Psoas muscle (tissue), 8 donors: ENCODE measurements around the gene PRPF19. TPM values are rescaled to one million over a fixed set of nuclear protein-coding genes. Genes with fewer than 3 reads are reported as not detected.

Experiments used
- ATAC-seq, 4 donors: fragments of 200-7000 bp; cut with Tn5 transposase; one replicate each; pipeline ENCODE4 v1.9.1; 2020; ENCODE audit warnings: moderate library complexity in 3 of 4, mild to moderate bottlenecking in 2 of 4
- DNase-seq, 2 donors: peaks; one replicate each; pipeline ENCODE4 v3.0.0-alpha.2; 2020
- H3K27ac ChIP-seq: fragments of 200-600 bp; one replicate; pipeline ENCODE4 v1.8.0; 2022
- H3K27me3 ChIP-seq, 3 donors: fragments of 200-600 bp in 1 of 3; one replicate each; pipeline versions ENCODE4 v1.6.1 to v1.8.0; 2013 to 2022; ENCODE audit warnings: low read length in 2 of 3, mild to moderate bottlenecking in 2 of 3, moderate library complexity in 1 of 3; ENCODE audit not compliant: insufficient read depth in 3 of 3
- H3K36me3 ChIP-seq, 2 donors: fragments of 200-600 bp in 1 of 2; one replicate each; pipeline versions ENCODE4 v1.6.1 to v1.8.0; 2013 to 2022; ENCODE audit warnings: low read depth in 1 of 2, mild to moderate bottlenecking in 1 of 2, moderate library complexity in 1 of 2; ENCODE audit not compliant: insufficient read depth in 1 of 2
- H3K4me1 ChIP-seq: fragments of 200-600 bp; one replicate; pipeline ENCODE4 v1.8.0; 2022
- H3K4me3 ChIP-seq: fragments of 200-600 bp; one replicate; pipeline ENCODE4 v1.8.0; 2022; ENCODE audit warnings: mild to moderate bottlenecking
- H3K9me3 ChIP-seq: fragments of 200-600 bp; one replicate; pipeline ENCODE4 v1.8.0; 2022
- CTCF ChIP-seq: fragments of 200-600 bp; IDR thresholded peaks from one replicate; pipeline ENCODE4 v1.8.0; 2022; ENCODE audit warnings: antibody characterized with exemption
- WGBS, 3 donors: extraction: QIAGEN DNeasy Blood & Tissue Kit; methylation state at CpG; one replicate each; pipeline versions ENCODE4 v1.1.6 to v1.1.7; 2013; 5-methylcytosine and 5-hydroxymethylcytosine counted together
- intact Hi-C, 2 donors: fragments of 100-400 bp; cut with DNase I; formaldehyde crosslinking; loops; one replicate each; pipeline versions ENCODE4 v1.11.0 to v1.14.2; 2022
- polyA plus RNA-seq, 3 donors: library from polyadenylated mRNA; stranded (reverse); fragments of 200-250 nt; gene quantifications; one replicate each; pipeline ENCODE4 v1.2.3, GENCODE V29; 2013
- total RNA-seq, 4 donors: library from RNA; stranded (reverse); fragmentation: NEBNext Ultra II Directional in 2 of 4; extraction: Animal tissue kit (Norgen Biotek cat#: 25700) in 2 of 4; gene quantifications; one replicate each; pipeline versions ENCODE4 v1.2.1 to v1.2.4, GENCODE V29; 2021 to 2023
- donor health status: healthy with polysubstance abuse.
- donor health status: DM: no; HTN: no; CAD: no; lungs with moderate emphysema.
- donor health status: Bipolar disorder and iron deficiency.
- donor health status: healthy.
- donor health status: DM: yes; HTN: yes; CAD: no.
- donor health status: DM: no; HTN: no; CAD: no.
- donor health status: DM: no; HTN: no; CAD: no.
- donor health status: DM: yes; HTN: yes; CAD: no.

The PRPF19 gene
- total and polyA plus RNA-seq, 7 donors = 45.7 to 109 (median 67.4) TPM

GRCh38 chr11:60899046-60899936 is 7.1 kb downstream of the PRPF19 start:
- peaks cover 23 to 94% of the 10 kb centered on the region in 2 donors for H3K36me3 ChIP-seq
- peak; percentile 96 for TF ChIP-seq CTCF
- H3K27me3 ChIP-seq = no peaks in the 10 kb centered on the region
- intact Hi-C loops = loop anchor here (1.0 to 5.0 kb wide), 3 partner anchors 67 to 122 kb away; no protein-coding TSS in a partner anchor
- WGBS, 3 donors = 59 to 63% (median 61%) methylated on average over 12 of the region's 12 CpGs
- no peaks in the 10 kb centered on the region for H3K9me3 ChIP-seq
- no peak overlapping the region for H3K4me3 ChIP-seq
- ATAC-seq (peak; percentile 87 to 95 (median 90)), DNase-seq (no peak)
- H3K4me1 ChIP-seq = peaks cover 3% of the 10 kb centered on the region
- H3K27ac ChIP-seq = peak overlapping the region; percentile 37

GRCh38 chr11:60897496-60897895 is 8.9 kb downstream of the PRPF19 start:
- H3K36me3 ChIP-seq = peaks cover 23 to 99% of the 10 kb centered on the region in 2 donors
- H3K27ac ChIP-seq = no peak overlapping the region
- no peaks in the 10 kb centered on the region for H3K9me3 ChIP-seq
- intact Hi-C loops = loop anchor here (5.0 kb wide), 2 partner anchors 65 to 120 kb away; no protein-coding TSS in a partner anchor
- no peak for TF ChIP-seq CTCF
- WGBS, 3 donors = 87 to 94% (median 92%) methylated on average over 4 of the region's 4 CpGs
- no peak overlapping the region for H3K4me3 ChIP-seq
- DNase-seq (no peak), ATAC-seq (no peak)
- H3K27me3 ChIP-seq = no peaks in the 10 kb centered on the region
- no peaks in the 10 kb centered on the region for H3K4me1 ChIP-seq

- no peak for ATAC-seq
- Histone ChIP-seq H3K9me3 (no peaks in the 10 kb centered on the region), H3K36me3 (peaks cover 16 to 97% of the 10 kb centered on the region in 2 donors), H3K4me3 (no peak overlapping the region), H3K27me3 (no peaks in the 10 kb centered on the region), H3K4me1 (no peaks in the 10 kb centered on the region), H3K27ac (no peak overlapping the region)
- no peak for TF ChIP-seq CTCF
- DNase-seq = no peak
- intact Hi-C loops = loop anchor here (5.0 kb wide), 2 partner anchors 63 to 118 kb away; no protein-coding TSS in a partner anchor
- WGBS, 3 donors = 87 to 90% (median 90%) methylated on average over 5 of the region's 5 CpGs
Observed at GRCh38 chr11:60895687-60896086, 10.7 kb downstream of the PRPF19 start.

- 79 to 94% (median 86%) methylated on average over 7 of the region's 7 CpGs for WGBS, 3 donors
- DNase-seq = no peak
- Histone ChIP-seq H3K27me3 (no peaks in the 10 kb centered on the region), H3K36me3 (peaks cover 3 to 77% of the 10 kb centered on the region in 2 donors), H3K4me3 (no peak overlapping the region), H3K27ac (no peak overlapping the region), H3K4me1 (no peaks in the 10 kb centered on the region), H3K9me3 (no peaks in the 10 kb centered on the region)
- intact Hi-C loops = no loop called here
- ATAC-seq = no peak
- no peak for TF ChIP-seq CTCF
Observed at GRCh38 chr11:60891103-60891741, 15.2 kb downstream of the PRPF19 start.
